Gastrocnemius medialis (tissue), 4 donors: ENCODE results near the gene GAA.

Source experiments
- CTCF ChIP-seq, 5 experiments: fragments of 450-650 bp in 3 of 5; fragments of 200-600 bp in 2 of 5; sonication (generic) in 2 of 5; IDR thresholded peaks in 4 of 5; conservative IDR thresholded peaks in 1 of 5; 1 replicate in 4 of 5; 2 replicates in 1 of 5; pipeline ENCODE4 v1.5.1; 2016 to 2019; ENCODE audit warnings: antibody characterized with exemption in 5 of 5, mild to moderate bottlenecking in 3 of 5, moderate library complexity in 3 of 5
- POLR2A ChIP-seq, 2 donors: fragments of 450-650 bp; IDR thresholded peaks; one replicate each; pipeline ENCODE4 v1.6.1; 2017; ENCODE audit warnings: antibody characterized with exemption in 2 of 2, mild to moderate bottlenecking in 2 of 2, moderate library complexity in 2 of 2

- TF ChIP-seq CTCF (IDR thresholded peaks at IDR 0.05 in 4 of 5, conservative IDR thresholded peaks at IDR 0.05 in 1 of 5) (no peak), POLR2A (IDR thresholded peaks at IDR 0.05) (no peak)
Observed at GRCh38 chr17:80110447-80110812, 9.0 kb downstream of the GAA start.
